ENCODE data around the gene PCGF1. TPM values are rescaled to one million over a fixed set of nuclear protein-coding genes. Genes with fewer than 3 reads are reported as not detected.
"Not testable (repeated sequence)": the region's sequence is repeated elsewhere in the genome, so short reads cannot be mapped to it uniquely, and the experiment has no call there.

The PCGF1 gene
- total and polyA plus RNA-seq, 2 donors = 14.1 to 29.0 TPM

- Histone ChIP-seq H3K9me3 (ENCODE audit: control insufficient read depth in 2 of 2, insufficient read depth in 1 of 2, low read length in 1 of 2) (no peaks in the 10 kb centered on the region), H3K36me3 (ENCODE audit: control insufficient read depth in 2 of 2, insufficient read depth in 2 of 2, low read length in 1 of 2) (peaks cover 46 to 52% of the 10 kb centered on the region in 2 donors), H3K27me3 (ENCODE audit: control insufficient read depth in 2 of 2, insufficient read depth in 1 of 2, low read length in 1 of 2) (no peaks in the 10 kb centered on the region), H3K4me3 (ENCODE audit: low read length in 2 of 2) (no peak overlapping the region), H3K27ac (ENCODE audit: low read depth in 1 of 2, low read length in 1 of 2) (no peak overlapping the region), H3K4me1 (ENCODE audit: control insufficient read depth in 2 of 2, insufficient read depth in 2 of 2, low read length in 2 of 2) (peaks cover 0 to 3% of the 10 kb centered on the region in 2 donors)
- WGBS = 98% methylated on average over 9 of the region's 9 CpGs
- DNase-seq (ENCODE audit: low read depth in 6 of 9, low spot score in 9 of 9) = no peak
These were observed 18.6 kb downstream of the PCGF1 start for GRCh38 chr2:74488643-74489481.

- 99% methylated on average over 2 of the region's 2 CpGs for WGBS
- Histone ChIP-seq H3K9me3 (ENCODE audit: control insufficient read depth in 2 of 2, insufficient read depth in 1 of 2, low read length in 1 of 2) (no peaks in the 10 kb centered on the region), H3K4me1 (ENCODE audit: control insufficient read depth in 2 of 2, insufficient read depth in 2 of 2, low read length in 2 of 2) (peaks cover 13 to 21% of the 10 kb centered on the region in 2 donors), H3K27ac (ENCODE audit: low read depth in 1 of 2, low read length in 1 of 2) (no peak overlapping the region), H3K27me3 (ENCODE audit: control insufficient read depth in 2 of 2, insufficient read depth in 1 of 2, low read length in 1 of 2) (no peaks in the 10 kb centered on the region), H3K36me3 (ENCODE audit: control insufficient read depth in 2 of 2, insufficient read depth in 2 of 2, low read length in 1 of 2) (peaks cover 20 to 30% of the 10 kb centered on the region in 2 donors), H3K4me3 (ENCODE audit: low read length in 2 of 2) (no peak overlapping the region)
- no peak for DNase-seq (ENCODE audit: low read depth in 6 of 9, low spot score in 9 of 9)
These were observed 21.4 kb downstream of the PCGF1 start for GRCh38 chr2:74486141-74486540.

GRCh38 chr2:74483675-74484164, 23.8 kb downstream of the PCGF1 start:
- H3K36me3 ChIP-seq (ENCODE audit: control insufficient read depth in 2 of 2, insufficient read depth in 2 of 2, low read length in 1 of 2) = peaks cover 15 to 27% of the 10 kb centered on the region in 2 donors
- not testable (repeated sequence) for H3K9me3 ChIP-seq (ENCODE audit: control insufficient read depth in 2 of 2, insufficient read depth in 1 of 2, low read length in 1 of 2); H3K27me3 ChIP-seq (ENCODE audit: control insufficient read depth in 2 of 2, insufficient read depth in 1 of 2, low read length in 1 of 2); DNase-seq (ENCODE audit: low read depth in 6 of 9, low spot score in 9 of 9); H3K27ac ChIP-seq (ENCODE audit: low read depth in 1 of 2, low read length in 1 of 2)
- peak overlapping the region; percentile 96 to 98 for H3K4me3 ChIP-seq (ENCODE audit: low read length in 2 of 2)
- 90% methylated on average over 19 of the region's 19 CpGs for WGBS
- H3K4me1 ChIP-seq (ENCODE audit: control insufficient read depth in 2 of 2, insufficient read depth in 2 of 2, low read length in 2 of 2) = peaks cover 19 to 28% of the 10 kb centered on the region in 2 donors

- 1% methylated on average over 50 of the region's 50 CpGs for WGBS
- Histone ChIP-seq H3K27ac (ENCODE audit: low read depth in 1 of 2, low read length in 1 of 2) (peak within 1 kb of the TSS; percentile 91 to 95), H3K4me1 (ENCODE audit: control insufficient read depth in 2 of 2, insufficient read depth in 2 of 2, low read length in 2 of 2) (peaks cover 19 to 28% of the 10 kb centered on the region in 2 donors), H3K4me3 (ENCODE audit: low read length in 2 of 2) (peak within 1 kb of the TSS; percentile 96 to 98), H3K9me3 (ENCODE audit: control insufficient read depth in 2 of 2, insufficient read depth in 1 of 2, low read length in 1 of 2) (no peaks in the 10 kb centered on the region), H3K36me3 (ENCODE audit: control insufficient read depth in 2 of 2, insufficient read depth in 2 of 2, low read length in 1 of 2) (peaks cover 15 to 26% of the 10 kb centered on the region in 2 donors), H3K27me3 (ENCODE audit: control insufficient read depth in 2 of 2, insufficient read depth in 1 of 2, low read length in 1 of 2) (no peaks in the 10 kb centered on the region)
- peak; percentile 89 to 98 (median 94) for DNase-seq (ENCODE audit: low read depth in 6 of 9, low spot score in 9 of 9)
These were observed 24.5 kb downstream of the PCGF1 start, which contains the start of the genes CCDC142 and TTC31 for GRCh38 chr2:74482801-74483674. CCDC142 (minus strand) TSS chr2:74482998; CDS start chr2:74482837, 161 bp downstream. TTC31 (plus strand) TSS chr2:74483081; CDS start chr2:74483096, 15 bp downstream.

GRCh38 chr2:74481961-74482800, 25.3 kb downstream of the PCGF1 start:
- H3K4me3 ChIP-seq (ENCODE audit: low read length in 2 of 2) = peak overlapping the region; percentile 96 to 98
- WGBS = 3% methylated on average over 80 of the region's 80 CpGs
- H3K4me1 ChIP-seq (ENCODE audit: control insufficient read depth in 2 of 2, insufficient read depth in 2 of 2, low read length in 2 of 2) = peaks cover 19 to 28% of the 10 kb centered on the region in 2 donors
- peak in 1 of 9 donors; percentile 49 for DNase-seq (ENCODE audit: low read depth in 6 of 9, low spot score in 9 of 9)
- peak overlapping the region; percentile 86 to 91 for H3K27ac ChIP-seq (ENCODE audit: low read depth in 1 of 2, low read length in 1 of 2)
- no peaks in the 10 kb centered on the region for H3K27me3 ChIP-seq (ENCODE audit: control insufficient read depth in 2 of 2, insufficient read depth in 1 of 2, low read length in 1 of 2)
- H3K9me3 ChIP-seq (ENCODE audit: control insufficient read depth in 2 of 2, insufficient read depth in 1 of 2, low read length in 1 of 2) = no peaks in the 10 kb centered on the region
- H3K36me3 ChIP-seq (ENCODE audit: control insufficient read depth in 2 of 2, insufficient read depth in 2 of 2, low read length in 1 of 2) = peaks cover 15 to 30% of the 10 kb centered on the region in 2 donors

GRCh38 chr2:74481431-74481830, 26.1 kb downstream of the PCGF1 start:
- H3K4me3 ChIP-seq (ENCODE audit: low read length in 2 of 2) = peak overlapping the region; percentile 96 to 98
- WGBS = 88% methylated on average over 3 of the region's 3 CpGs
- H3K36me3 ChIP-seq (ENCODE audit: control insufficient read depth in 2 of 2, insufficient read depth in 2 of 2, low read length in 1 of 2) = peaks cover 15 to 29% of the 10 kb centered on the region in 2 donors
- DNase-seq (ENCODE audit: low read depth in 6 of 9, low spot score in 9 of 9) = no peak
- no peak overlapping the region for H3K27ac ChIP-seq (ENCODE audit: low read depth in 1 of 2, low read length in 1 of 2)
- H3K4me1 ChIP-seq (ENCODE audit: control insufficient read depth in 2 of 2, insufficient read depth in 2 of 2, low read length in 2 of 2) = peaks cover 19 to 28% of the 10 kb centered on the region in 2 donors
- H3K9me3 ChIP-seq (ENCODE audit: control insufficient read depth in 2 of 2, insufficient read depth in 1 of 2, low read length in 1 of 2) = no peaks in the 10 kb centered on the region
- no peaks in the 10 kb centered on the region for H3K27me3 ChIP-seq (ENCODE audit: control insufficient read depth in 2 of 2, insufficient read depth in 1 of 2, low read length in 1 of 2)

- peaks cover 11 to 22% of the 10 kb centered on the region in 2 donors for H3K4me1 ChIP-seq (ENCODE audit: control insufficient read depth in 2 of 2, insufficient read depth in 2 of 2, low read length in 2 of 2)
- H3K9me3 ChIP-seq (ENCODE audit: control insufficient read depth in 2 of 2, insufficient read depth in 1 of 2, low read length in 1 of 2) = peaks cover 0 to 2% of the 10 kb centered on the region in 2 donors
- no peak overlapping the region for H3K27ac ChIP-seq (ENCODE audit: low read depth in 1 of 2, low read length in 1 of 2)
- WGBS = 96% methylated on average over 5 of the region's 5 CpGs
- peaks cover 22 to 43% of the 10 kb centered on the region in 2 donors for H3K36me3 ChIP-seq (ENCODE audit: control insufficient read depth in 2 of 2, insufficient read depth in 2 of 2, low read length in 1 of 2)
- DNase-seq (ENCODE audit: low read depth in 6 of 9, low spot score in 9 of 9) = no peak
- no peaks in the 10 kb centered on the region for H3K27me3 ChIP-seq (ENCODE audit: control insufficient read depth in 2 of 2, insufficient read depth in 1 of 2, low read length in 1 of 2)
- H3K4me3 ChIP-seq (ENCODE audit: low read length in 2 of 2) = no peak overlapping the region
These were observed 32.6 kb downstream of the PCGF1 start for GRCh38 chr2:74474899-74475298.

- no peak overlapping the region for H3K4me3 ChIP-seq (ENCODE audit: low read length in 2 of 2)
- peaks cover 22 to 42% of the 10 kb centered on the region in 2 donors for H3K36me3 ChIP-seq (ENCODE audit: control insufficient read depth in 2 of 2, insufficient read depth in 2 of 2, low read length in 1 of 2)
- H3K9me3 ChIP-seq (ENCODE audit: control insufficient read depth in 2 of 2, insufficient read depth in 1 of 2, low read length in 1 of 2) = peaks cover 0 to 2% of the 10 kb centered on the region in 2 donors
- H3K27me3 ChIP-seq (ENCODE audit: control insufficient read depth in 2 of 2, insufficient read depth in 1 of 2, low read length in 1 of 2) = no peaks in the 10 kb centered on the region
- H3K4me1 ChIP-seq (ENCODE audit: control insufficient read depth in 2 of 2, insufficient read depth in 2 of 2, low read length in 2 of 2) = peaks cover 11 to 22% of the 10 kb centered on the region in 2 donors
- 99% methylated on average over 6 of the region's 6 CpGs for WGBS
- DNase-seq (ENCODE audit: low read depth in 6 of 9, low spot score in 9 of 9) = no peak
- H3K27ac ChIP-seq (ENCODE audit: low read depth in 1 of 2, low read length in 1 of 2) = no peak overlapping the region
These were observed 33.0 kb downstream of the PCGF1 start for GRCh38 chr2:74474481-74474880.

Measured in thymus (tissue), 11 donors.